MM.1S (cell line): Measurements from ENCODE around the gene ZFP62.

Source experiments
- EZH2phosphoT487 ChIP-seq: fragments of 300-600 bp; sonication (generic); IDR thresholded peaks from 2 replicates; pipeline ENCODE4 v1.6.1; 2018; ENCODE audit warnings: antibody characterized with exemption, low read length
- TF ChIP-seq, protein P1 (sequence below): fragments of 300-600 bp; sonication (generic); IDR thresholded peaks from 2 replicates; pipeline ENCODE4 v1.5.1; 2016; ENCODE audit warnings: antibody characterized with exemption, low read length, mixed read lengths

GRCh38 chr5:180865981-180866695 is 5.1 kb upstream of the ZFP62 start:
- TF ChIP-seq, protein P1, sequence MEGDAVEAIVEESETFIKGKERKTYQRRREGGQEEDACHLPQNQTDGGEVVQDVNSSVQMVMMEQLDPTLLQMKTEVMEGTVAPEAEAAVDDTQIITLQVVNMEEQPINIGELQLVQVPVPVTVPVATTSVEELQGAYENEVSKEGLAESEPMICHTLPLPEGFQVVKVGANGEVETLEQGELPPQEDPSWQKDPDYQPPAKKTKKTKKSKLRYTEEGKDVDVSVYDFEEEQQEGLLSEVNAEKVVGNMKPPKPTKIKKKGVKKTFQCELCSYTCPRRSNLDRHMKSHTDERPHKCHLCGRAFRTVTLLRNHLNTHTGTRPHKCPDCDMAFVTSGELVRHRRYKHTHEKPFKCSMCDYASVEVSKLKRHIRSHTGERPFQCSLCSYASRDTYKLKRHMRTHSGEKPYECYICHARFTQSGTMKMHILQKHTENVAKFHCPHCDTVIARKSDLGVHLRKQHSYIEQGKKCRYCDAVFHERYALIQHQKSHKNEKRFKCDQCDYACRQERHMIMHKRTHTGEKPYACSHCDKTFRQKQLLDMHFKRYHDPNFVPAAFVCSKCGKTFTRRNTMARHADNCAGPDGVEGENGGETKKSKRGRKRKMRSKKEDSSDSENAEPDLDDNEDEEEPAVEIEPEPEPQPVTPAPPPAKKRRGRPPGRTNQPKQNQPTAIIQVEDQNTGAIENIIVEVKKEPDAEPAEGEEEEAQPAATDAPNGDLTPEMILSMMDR, result no peak
- TF ChIP-seq EZH2phosphoT487, result no peak
